ENCODE results near the gene BCAS2. TPM values are rescaled to one million over a fixed set of nuclear protein-coding genes. Genes with fewer than 3 reads are reported as not detected.

BCAS2 gene
- total RNA-seq (ENCODE audit: low replicate concordance): 26.9 and 32.4 TPM in 2 replicates

GRCh38 chr1:114581335-114582287 lies at the start of gene BCAS2:
BCAS2 (minus strand) TSS chr1:114581615; CDS start chr1:114581591, 24 bp downstream.

Other genes starting within 250 kb of the BCAS2 start
- 13.9 and 15.4 TPM in 2 replicates for gene TRIM33, start 70.4 kb downstream of the BCAS2 start, total RNA-seq (ENCODE audit: low replicate concordance)
- 0.98 and 1.5 TPM in 2 replicates for gene DENND2C, start 88.4 kb upstream of the BCAS2 start, total RNA-seq (ENCODE audit: low replicate concordance)
- gene AMPD1, start 113.9 kb upstream of the BCAS2 start, total RNA-seq (ENCODE audit: low replicate concordance): not detected in 2 replicates
- 13.2 and 45.2 TPM in 2 replicates for gene NRAS, start 135.2 kb upstream of the BCAS2 start, total RNA-seq (ENCODE audit: low replicate concordance)
- 785 and 1,500 TPM in 2 replicates for gene CSDE1, start 176.4 kb upstream of the BCAS2 start, total RNA-seq (ENCODE audit: low replicate concordance)
- 70.6 and 78.4 TPM in 2 replicates for gene SIKE1, start 199.1 kb upstream of the BCAS2 start, total RNA-seq (ENCODE audit: low replicate concordance)